Measurements from ENCODE around the gene SNX7. TPM values are rescaled to one million over a fixed set of nuclear protein-coding genes. Genes with fewer than 3 reads are reported as not detected.

SNX7 gene
- total RNA-seq, 1 donor from 2014 or later: 50.8 TPM

- DNase-seq (ENCODE audit: low read depth): no peak
These were observed 34.6 kb downstream of the SNX7 start for GRCh38 chr1:98696077-98696476.

DNA sequence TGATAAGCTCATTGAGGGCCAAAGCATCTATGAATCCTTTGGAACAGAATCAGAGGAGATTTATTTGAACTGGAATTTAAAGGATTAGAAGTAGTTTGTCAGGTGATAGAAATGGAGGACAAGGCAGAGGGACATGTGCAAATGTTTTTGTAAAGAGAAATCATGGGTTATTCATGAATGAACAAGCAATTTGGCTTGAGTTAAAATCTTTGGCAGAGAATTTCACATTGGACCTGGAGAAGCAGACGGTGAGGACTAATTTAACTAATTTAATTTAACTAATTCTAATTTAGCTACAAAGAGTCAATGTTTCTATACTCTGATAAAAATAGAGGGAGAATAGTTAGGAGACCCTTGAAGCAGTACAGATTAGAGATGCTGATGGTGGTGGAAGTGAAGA lies 36.3 kb downstream of the SNX7 start:
- no peak for DNase-seq (ENCODE audit: low read depth)

DNA sequence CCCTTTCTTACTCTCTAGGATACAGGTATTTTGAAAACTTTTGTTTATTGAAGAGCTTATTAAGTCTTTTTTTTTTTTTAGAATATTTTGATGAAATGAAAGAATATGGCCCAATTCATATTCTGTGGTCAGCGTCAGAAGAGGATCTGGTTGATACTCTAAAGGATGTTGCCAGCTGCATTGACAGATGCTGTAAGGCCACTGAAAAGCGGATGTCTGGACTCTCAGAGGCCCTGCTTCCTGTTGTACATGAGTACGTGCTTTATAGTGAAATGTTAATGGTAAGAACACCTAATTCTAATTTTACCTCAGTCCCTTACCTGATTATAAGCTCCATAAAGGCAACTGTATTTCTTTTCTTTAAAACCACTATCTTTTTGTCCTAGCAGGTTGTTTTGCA lies 37.1 kb downstream of the SNX7 start:
- no peak for DNase-seq (ENCODE audit: low read depth)

DNA sequence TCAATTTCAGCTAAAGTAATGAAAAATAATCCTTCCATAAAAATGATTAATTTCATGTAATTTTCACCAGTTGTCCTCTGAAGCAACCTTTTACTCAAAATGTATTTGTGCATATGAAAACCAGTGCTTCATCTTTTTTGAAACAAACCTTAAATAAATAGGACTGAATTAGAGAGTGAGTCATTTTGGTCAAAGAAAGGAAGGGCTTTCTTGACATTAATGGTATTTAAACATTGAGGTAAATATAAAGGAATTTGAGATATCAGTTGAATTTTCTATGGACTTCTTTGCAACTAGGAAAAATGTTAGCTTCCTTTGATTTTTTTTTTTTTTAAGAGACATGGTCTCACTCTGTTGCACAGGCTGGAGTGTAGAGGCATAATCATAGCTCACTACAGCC lies 38.7 kb downstream of the SNX7 start:
- DNase-seq (ENCODE audit: low read depth): no peak

DNA sequence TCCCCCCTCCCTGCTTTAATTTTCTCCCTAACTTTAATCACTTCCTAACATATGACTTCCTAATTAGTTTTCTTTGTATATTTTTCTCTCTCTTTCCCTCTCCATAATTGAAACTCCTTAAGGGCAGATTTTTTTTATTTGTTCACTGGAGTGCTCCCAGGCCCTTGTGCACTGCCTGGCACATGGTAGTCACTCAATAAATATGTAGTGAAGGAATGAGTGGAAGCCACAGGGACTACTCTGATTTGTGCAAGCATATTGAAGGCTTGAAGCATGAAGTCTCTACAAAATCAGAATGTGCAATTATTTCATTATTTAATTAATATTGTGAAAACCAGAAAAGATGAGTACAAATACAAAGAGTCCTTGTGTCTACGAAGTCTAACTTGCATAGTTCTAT lies 41.5 kb downstream of the SNX7 start:
- DNase-seq (ENCODE audit: low read depth): peak; percentile 11

GRCh38 chr1:98704474-98704873 lies 43.0 kb downstream of the SNX7 start:
- DNase-seq (ENCODE audit: low read depth): peak; percentile 7

DNA sequence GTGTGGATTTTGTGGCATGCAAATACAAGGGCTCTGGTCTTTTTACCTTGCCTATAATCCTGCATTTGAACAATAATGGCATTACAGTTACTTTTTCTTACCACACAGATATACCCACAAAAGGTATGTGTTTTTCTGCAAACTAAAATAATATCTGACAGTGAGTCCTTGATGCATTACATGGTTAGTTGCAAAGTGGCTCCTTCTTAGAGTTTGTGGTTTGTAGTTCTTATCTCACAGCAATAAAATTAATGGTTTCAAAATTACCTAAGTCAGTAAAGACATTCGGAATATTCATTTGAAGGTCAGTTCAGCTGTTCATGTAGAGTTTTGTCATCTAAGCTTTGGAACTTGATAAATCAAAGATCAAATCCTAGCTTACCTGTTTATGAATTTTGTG lies 43.5 kb downstream of the SNX7 start:
- DNase-seq (ENCODE audit: low read depth): no peak

DNA sequence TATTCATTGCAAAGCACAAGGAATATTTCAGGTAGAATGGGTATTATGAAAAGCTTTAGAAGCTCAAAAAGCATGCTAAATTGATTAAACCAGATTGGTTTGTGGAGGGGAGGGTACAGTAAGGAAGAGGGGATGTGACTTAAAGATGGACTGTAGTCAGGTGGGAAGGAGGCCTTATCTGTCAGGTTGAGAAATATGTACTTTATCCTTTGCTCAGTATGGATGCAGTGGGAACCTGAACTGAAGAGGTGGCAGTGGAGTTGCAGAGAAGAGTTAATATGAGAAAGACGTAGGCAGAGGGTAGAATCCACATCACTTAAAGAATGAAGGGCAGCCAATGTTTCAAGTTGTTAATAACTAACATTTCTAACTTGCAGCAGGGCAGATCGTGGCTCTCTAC lies 44.1 kb downstream of the SNX7 start:
- no peak for DNase-seq (ENCODE audit: low read depth)

GRCh38 chr1:98706173-98706843 lies 44.8 kb downstream of the SNX7 start:
- DNase-seq (ENCODE audit: low read depth): no peak

GRCh38 chr1:98707556-98707955 lies 46.0 kb downstream of the SNX7 start:
- no peak for DNase-seq (ENCODE audit: low read depth)

DNA sequence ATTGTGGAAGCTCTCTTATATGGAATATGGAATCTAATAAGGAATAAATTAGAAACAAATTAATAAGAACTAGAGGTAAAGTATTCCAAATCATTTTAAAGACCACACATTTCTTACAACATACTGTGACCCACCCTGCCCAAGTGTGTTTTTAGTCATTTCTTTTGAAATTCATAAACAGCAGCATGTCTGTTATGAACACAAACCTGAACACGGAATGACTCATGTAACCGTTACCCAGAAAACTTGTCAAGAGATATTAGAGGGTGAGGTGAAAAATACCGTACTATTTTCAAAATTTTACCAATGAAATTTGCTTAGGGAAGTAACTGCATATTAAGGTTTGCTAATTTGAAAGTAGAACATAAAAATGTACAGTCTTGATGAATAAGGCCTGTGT lies 48.4 kb downstream of the SNX7 start:
- no peak for DNase-seq (ENCODE audit: low read depth)

GRCh38 chr1:98723574-98723973 lies 62.1 kb downstream of the SNX7 start:
- DNase-seq (ENCODE audit: low read depth): no peak

DNA sequence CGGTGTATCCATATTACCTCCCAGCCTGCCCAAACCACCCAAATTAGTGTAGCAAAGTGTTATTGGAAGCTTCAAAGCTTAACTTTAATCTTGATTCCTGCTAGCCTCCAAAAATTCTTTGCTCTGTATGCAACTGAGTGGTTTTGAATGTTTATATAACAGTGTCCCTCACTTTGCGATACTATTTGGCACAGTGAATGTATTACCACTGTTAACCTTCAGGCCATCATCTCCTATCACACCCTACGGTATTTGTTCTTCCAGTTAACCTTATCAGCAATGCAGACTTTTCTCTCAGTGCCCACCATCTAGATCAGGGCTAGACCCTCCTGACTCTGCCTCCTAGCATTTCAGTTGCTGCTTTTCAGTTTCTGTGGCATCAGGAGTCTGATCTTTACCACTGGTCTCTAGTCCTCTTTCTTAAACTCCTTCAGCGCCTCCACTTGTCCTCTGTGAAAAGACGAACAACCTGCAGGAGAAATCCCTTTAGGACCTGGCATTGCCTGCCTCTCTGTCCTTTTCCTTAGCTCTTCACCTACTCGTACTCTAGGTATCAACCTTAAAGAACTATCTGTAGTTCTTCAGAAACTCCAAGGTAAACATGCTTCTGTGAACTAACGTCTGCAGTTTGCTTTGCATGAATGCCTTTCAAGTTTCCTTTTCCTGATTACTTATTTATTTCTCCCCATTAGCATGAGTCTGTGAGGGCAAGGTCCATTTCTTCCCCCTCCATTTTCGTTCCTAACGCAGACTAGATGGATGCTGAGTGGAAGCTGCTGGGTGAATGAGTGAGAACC lies 71.7 kb downstream of the SNX7 start:
- DNase-seq (ENCODE audit: low read depth): peak; percentile 93

DNA sequence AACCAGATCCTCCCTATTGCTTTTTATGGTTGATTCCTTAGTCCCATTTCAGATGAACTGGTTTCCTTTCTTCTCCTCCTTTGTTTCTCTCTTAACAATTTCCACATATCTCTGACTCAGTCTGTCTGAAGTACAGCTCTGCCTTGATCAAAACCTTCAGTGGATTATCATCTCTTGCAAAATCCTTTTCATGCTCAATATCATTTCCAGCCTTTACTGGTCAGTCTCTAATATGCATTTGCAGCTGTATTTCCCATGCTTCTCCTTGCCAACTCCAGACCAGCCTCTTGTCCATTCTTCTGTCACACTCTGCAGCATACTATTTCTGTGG lies 72.2 kb downstream of the SNX7 start:
- DNase-seq (ENCODE audit: low read depth): no peak

DNA sequence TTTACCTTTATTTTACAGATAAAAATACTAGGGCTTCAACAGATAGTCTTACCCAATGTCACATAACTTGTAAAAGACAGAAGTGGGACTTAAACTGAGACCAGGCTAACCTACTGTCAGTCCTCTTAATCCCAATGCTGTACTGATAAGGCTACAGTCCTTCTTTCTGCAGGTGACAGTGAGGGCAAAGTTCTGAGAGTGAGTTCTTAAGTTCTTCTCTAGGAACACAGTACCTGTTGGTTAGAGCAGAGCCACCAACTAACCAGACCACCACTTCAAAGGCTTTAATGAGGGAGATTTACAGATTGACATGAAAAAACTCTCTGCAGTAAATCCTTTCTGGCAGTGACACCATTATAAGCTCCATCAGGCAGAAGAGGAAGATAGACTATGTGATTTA lies 74.2 kb downstream of the SNX7 start:
- no peak for DNase-seq (ENCODE audit: low read depth)

- DNase-seq (ENCODE audit: low read depth): no peak
These were observed 76.3 kb downstream of the SNX7 start for GRCh38 chr1:98737835-98738234.

DNA sequence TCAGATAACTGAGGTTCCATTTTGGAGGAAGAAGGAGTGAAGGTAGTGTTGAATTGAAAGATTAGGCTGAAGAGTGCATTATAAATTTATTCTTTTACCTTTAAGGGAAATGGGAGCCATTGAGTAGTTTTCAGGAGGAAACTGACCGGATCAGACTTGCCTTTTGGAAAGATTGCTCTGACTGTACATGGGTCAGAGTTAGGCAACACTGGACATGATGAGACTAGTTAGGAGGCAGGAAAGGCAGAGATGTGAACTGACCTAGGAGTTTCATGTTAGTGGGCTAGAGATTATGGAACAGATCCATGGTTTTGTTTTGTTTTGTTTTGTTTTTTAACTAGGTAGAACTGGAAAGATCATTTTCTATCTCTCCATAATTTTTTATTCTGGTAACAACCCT lies 78.2 kb downstream of the SNX7 start:
- no peak for DNase-seq (ENCODE audit: low read depth)

DNA sequence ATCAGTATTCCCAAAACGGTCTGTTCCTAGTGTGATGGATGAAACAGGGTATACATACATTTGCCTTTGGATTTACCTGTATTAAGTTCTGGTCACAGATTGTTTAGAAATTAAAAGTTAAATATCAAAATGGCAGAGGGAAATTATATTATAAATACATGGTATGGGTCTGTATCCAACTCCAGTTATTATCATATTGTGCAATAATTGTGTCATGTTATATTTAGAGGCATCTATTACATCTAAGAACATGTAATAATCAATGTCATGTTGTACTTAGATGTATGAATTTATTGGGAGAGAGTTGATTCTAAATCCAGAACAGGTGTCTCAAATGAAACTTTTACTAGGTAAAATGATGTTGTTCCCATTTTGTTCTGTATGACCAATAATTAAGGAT lies 79.6 kb downstream of the SNX7 start:
- no peak for DNase-seq (ENCODE audit: low read depth)

DNA sequence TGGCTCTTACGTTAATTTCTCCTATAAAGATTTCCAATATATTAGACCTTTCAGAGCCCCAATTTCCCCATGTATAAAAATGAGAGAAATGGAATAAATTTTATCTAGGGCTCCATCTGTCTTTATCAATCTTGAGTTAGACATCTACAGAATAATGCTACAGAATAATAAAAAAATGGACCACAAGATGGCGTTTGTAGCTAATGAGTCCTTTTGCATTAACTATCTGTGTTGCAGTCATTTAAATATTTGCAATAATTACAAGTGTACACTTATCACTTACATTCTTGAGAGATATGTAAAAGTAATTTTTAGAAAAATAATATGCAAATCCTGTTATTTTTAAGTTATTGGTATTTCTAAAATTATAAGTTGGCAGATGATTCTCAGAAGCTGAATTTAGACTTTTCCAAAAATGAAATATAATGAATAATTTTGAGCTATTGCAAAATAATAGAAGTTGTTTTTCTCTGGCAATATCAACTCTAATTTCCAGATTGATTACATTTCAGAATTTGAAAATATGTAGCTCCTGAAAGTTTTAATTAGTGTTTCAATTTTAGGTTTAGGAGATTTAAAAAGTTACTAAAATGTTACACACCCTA lies 87.7 kb downstream of the SNX7 start:
- DNase-seq (ENCODE audit: low read depth): peak; percentile 14

DNA sequence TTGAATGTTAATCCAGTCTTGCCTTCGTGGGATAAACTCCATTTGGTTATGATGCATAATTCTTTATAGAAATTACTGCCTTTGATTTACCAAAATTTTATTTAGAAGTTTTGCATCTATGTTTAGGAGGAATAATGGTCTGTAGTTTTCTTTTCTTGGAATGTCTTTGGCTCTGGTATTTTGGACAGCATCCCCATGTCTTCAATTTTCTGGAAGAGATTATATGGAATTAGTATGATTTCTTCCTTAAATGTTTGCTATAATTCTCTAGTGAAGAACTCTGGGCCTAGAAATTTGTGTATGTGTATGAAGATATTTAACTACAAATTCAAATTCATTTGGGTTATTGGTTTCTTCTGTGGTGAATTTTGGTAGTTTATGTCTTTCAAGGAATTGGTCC lies 92.7 kb downstream of the SNX7 start:
- no peak for DNase-seq (ENCODE audit: low read depth)

DNA sequence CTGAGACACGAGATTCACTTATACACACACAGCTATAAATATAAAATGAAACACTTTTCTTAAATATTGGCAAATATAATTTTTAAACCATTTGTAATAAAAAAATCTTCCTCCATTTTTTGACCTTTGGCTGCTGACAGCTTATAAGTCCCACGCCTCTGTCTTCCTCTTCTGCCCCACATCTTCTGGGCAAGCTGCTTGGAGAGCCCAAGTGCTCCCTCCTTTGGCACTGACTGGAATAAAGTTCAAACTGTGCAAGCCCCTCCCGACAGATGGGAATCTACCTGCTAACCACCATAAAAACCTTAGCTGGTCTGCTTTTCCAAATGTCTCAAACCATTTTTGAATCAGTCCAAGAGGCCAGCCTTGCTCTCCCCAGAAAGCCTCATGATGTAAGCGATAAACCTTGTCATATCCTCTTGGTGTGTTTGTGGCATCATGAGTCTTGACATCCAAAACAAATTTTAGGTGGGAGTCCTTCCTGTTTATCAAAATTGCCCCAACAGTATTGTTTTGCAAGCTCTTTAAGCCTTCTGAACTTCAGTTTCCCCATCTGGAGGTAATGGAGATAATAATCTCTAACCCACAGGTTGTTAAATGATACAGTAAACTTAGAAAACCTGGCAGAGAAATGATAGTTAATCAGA lies 99.8 kb downstream of the SNX7 start:
- DNase-seq (ENCODE audit: low read depth): peak; percentile 7

DNA sequence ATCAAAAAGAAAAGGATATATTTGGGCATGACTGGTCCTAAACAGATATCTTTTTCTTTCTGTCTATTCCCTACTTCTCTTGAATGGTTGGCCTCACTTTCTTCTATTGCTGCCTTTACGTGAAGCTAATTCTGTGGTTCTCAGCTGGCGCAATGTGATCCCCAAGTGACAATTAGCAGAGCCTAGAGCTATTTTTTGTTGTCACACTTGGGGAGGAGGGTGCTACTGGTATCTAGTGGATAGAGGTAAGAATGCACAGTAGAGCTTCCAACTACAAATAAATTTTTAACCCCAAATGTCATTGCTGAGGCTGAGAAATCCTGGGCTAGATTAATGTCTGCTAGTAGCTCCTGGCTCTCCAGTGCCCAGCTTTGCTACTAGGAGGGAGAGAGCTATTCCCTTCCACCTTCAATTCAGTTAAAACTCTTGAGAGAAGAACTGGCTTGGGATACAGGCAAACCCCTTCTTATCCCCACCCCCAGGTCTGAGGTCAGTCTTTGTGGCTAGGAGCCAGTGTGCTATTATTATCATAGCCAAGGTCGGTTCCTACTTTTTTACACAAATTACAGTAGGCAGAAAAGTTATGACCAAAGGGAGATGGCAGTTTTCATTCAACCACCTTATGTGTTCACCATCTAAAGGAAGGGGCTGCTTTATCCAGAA lies 102.1 kb downstream of the SNX7 start:
- DNase-seq (ENCODE audit: low read depth): no peak
